NCI-H2227 (cell line): Measurements from ENCODE around the gene ELOVL6.

Source experiments
- DNase-seq: peaks from one replicate; lab custom pipeline; 2025; ENCODE audit not compliant: unreplicated experiment; lab: John Stamatoyannopoulos, UW

Gene ELOVL6

GRCh38 chr4:109998867-109999584 lies 199.4 kb downstream of the ELOVL6 start:
- peak; percentile 66 for DNase-seq

- DNase-seq = no peak
Observed at GRCh38 chr4:109996526-109996925, 201.9 kb downstream of the ELOVL6 start.
